Fibroblast of pulmonary artery (primary cell): ENCODE results near the gene SBF1.
"Not testable (repeated sequence)": the region's sequence is repeated elsewhere in the genome, so short reads cannot be mapped to it uniquely, and the experiment has no call there.

Experiments
- DNase-seq: peaks from one replicate; pipeline ENCODE4 v3.0.0-alpha.2; 2010; ENCODE audit warnings: low read depth
- H3K4me3 ChIP-seq: replicated peaks from 2 replicates; pipeline ENCODE4 v1.5.1; 2011; ENCODE audit warnings: low read depth, mild to moderate bottlenecking, control low read depth, low read length, moderate library complexity
- TF ChIP-seq, protein P1 (sequence below): IDR thresholded peaks from 2 replicates; pipeline ENCODE4 v1.5.1; 2011; ENCODE audit warnings: mild to moderate bottlenecking, control low read depth, low read length, inconsistent platforms; ENCODE audit errors: missing control alignments

The SBF1 gene

DNA sequence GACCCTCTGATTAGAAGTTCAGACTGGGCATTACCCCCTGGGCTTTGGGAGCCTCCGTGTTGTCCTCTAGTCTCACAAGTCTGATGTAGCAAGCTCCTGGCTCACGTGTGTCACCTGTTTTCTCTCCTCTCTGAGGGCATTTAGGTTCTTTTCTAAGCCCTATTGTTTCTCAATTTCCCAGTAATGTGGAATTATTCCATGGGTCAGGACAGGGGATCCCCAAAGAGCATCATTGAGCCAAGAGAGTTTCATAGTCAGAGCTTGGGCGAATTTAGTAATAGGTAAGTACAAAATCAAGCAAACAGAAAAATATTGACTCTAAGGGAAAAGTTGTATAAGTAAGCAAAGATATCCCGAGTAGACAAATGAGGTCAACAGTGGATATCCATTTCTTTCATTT, 74.4 kb downstream of the SBF1 start:
- no peak for DNase-seq
- TF ChIP-seq, protein P1, sequence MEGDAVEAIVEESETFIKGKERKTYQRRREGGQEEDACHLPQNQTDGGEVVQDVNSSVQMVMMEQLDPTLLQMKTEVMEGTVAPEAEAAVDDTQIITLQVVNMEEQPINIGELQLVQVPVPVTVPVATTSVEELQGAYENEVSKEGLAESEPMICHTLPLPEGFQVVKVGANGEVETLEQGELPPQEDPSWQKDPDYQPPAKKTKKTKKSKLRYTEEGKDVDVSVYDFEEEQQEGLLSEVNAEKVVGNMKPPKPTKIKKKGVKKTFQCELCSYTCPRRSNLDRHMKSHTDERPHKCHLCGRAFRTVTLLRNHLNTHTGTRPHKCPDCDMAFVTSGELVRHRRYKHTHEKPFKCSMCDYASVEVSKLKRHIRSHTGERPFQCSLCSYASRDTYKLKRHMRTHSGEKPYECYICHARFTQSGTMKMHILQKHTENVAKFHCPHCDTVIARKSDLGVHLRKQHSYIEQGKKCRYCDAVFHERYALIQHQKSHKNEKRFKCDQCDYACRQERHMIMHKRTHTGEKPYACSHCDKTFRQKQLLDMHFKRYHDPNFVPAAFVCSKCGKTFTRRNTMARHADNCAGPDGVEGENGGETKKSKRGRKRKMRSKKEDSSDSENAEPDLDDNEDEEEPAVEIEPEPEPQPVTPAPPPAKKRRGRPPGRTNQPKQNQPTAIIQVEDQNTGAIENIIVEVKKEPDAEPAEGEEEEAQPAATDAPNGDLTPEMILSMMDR = no peak
- no peak overlapping the region for H3K4me3 ChIP-seq

DNA sequence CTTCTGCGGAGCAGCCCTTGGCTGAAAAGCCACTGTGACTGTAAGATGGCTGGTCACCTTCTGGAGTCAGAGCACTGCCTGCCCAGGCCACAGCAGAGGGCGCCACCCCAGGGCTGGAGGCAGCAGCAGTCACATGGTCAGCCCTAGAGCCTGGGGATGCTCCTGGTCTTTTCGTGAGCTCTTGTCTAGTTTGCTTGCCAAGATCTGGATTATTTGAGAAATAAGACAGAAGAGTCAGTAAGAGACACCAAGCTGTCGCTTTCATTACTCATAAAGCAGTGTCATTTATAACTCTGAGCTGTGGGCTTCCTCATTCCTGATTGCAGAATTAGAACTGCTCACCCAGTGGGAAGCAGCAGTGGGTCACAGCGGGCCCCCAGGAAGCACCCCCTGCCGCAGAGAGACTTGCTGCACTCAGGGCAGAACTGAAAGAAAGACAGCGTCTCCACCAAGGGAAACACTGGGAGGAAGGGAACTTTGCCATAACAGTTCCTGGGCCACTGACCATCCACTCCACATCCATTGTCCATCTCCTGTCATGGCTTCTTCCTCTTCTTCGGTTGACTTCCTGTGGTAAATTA, 75.0 kb downstream of the SBF1 start:
- TF ChIP-seq, protein P1 = peak; percentile 44
- H3K4me3 ChIP-seq = no peak overlapping the region
- DNase-seq = peak; percentile 18

DNA sequence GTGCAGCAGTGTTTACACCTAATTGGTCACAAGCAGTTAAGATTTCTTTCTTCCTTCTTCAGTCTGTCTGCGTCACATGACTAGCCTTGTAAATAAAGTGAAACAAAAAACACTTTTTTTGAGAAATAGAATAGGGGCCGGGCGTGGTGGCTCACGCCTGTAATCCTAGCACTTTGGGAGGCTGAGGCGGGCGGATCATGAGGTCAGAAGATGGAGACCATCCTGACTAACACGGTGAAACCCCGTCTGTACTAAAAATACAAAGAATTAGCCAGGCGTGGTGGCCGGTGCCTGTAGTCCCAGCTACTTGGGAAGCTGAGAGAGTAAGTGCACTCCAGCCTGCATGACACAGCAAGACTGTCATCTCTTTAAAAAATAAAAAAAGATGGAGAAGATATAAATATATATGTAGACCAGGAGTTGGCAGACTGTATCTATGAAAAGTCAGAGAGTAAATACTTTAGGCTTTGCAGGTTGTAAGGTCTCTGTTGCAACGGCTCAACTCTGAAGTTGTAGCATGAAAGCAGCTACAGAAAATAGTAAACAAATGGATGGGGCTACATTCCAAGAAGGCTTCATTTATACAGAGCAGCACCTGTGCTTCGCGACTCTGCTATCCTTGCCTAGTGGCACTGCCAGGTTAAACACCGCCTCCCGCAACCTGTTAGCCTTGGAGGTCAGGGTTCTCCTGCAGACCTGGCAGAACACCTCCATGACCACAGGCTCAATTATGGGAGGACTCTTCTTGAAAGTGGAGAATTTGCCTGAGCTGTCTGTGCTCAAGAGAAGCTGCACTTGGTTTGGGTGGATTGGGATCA, 75.8 kb downstream of the SBF1 start:
- H3K4me3 ChIP-seq = no peak overlapping the region
- no peak for DNase-seq
- TF ChIP-seq, protein P1 = no peak

DNA sequence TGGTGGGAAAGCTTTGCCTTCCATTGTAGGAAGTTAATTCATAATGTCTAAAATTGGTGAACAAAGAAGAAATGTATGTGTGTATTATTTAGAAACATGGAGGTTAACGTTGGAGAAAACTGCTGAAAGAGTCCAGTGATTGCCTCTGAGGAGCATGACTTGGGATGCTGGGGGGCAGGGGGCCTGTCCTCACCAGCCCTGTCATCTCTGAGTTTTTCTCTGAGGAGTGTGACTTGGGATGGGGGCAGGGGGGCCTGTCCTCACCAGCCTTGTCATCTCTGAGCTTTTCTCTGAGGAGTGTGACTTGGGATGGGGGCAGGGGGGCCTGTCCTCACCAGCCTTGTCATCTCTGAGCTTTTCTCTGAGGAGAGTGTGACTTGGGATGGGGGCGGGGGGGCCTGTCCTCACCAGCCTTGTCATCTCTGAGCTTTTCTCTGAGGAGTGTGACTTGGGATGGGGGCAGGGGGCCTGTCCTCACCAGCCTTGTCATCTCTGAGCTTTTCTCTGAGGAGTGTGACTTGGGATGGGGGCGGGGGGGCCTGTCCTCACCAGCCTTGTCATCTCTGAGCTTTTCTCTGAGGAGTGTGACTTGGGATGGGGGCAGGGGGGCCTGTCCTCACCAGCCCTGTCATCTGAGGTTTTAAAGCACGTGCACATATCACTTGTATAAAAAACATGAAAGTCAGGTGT, 77.3 kb downstream of the SBF1 start:
- DNase-seq, H3K4me3 ChIP-seq: not testable (repeated sequence)

DNA sequence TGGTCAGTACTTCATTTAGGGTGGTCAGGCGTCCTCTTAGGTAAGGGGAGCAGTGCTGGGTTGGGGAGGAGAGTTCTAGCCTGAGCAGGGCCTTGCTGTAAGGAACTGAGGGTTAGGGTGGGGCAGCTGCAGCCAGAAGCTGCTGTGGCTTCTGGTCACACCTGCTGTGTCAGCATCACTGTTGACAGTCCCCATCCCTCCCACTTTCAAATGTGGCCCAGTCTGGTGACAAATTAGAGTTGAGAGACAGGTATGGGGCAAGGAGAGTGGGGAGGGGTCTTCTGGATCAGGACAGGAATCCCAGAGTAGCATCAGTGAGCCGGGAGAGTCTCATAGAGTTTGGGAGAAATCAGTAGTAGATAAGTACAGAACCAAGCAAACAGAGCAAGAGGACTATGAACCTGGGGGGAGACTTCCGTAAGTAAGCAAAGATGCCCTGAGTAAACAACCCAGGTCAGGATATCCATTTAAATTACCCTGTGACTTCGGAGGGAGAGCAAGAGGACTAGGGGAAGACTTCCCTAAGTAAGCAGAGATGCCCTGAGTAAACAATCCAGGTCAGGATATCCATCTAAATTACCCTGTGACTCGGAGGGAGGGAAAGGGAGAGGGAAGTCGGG, 78.0 kb downstream of the SBF1 start:
- TF ChIP-seq, protein P1 = no peak
- no peak for DNase-seq
- H3K4me3 ChIP-seq = no peak overlapping the region
